Measurements from ENCODE around the gene UNC5A. TPM values are rescaled to one million over a fixed set of nuclear protein-coding genes. Genes with fewer than 3 reads are reported as not detected.

The UNC5A gene
- total RNA-seq, 1 experiment from 2014 or later, result 0.07 TPM

- intact Hi-C loops (cut with micrococcal nuclease), result no loop called here
Measured at GRCh38 chr5:176918613-176919012, 108.3 kb downstream of the UNC5A start.

GRCh38 chr5:176921714-176922113, 111.4 kb downstream of the UNC5A start:
- intact Hi-C loops (cut with micrococcal nuclease), result no loop called here
- DNase-seq (no peak), ATAC-seq (no peak)
- Histone ChIP-seq H3K36me3 (ENCODE audit: low read depth, low read length) (peaks cover 3% of the 10 kb centered on the region; the same call in 1 of the 2 replicates), H3K9me2 (replicated peaks; ENCODE audit: low read length) (no peaks in the 10 kb centered on the region), H3K4me3 (ENCODE audit: low read length) (no peak overlapping the region), H3K4me1 (ENCODE audit: insufficient read depth, low read length) (no peaks in the 10 kb centered on the region), H3K9me3 (ENCODE audit: low read length) (no peaks in the 10 kb centered on the region), H2AFZ (ENCODE audit: low read length) (no peak overlapping the region), H3K4me2 (ENCODE audit: low read length) (no peak overlapping the region), H3K9ac (ENCODE audit: low read length) (no peak overlapping the region), H4K20me1 (ENCODE audit: low read length) (no peaks in the 10 kb centered on the region), H3K79me2 (ENCODE audit: low read length) (no peaks in the 10 kb centered on the region), H3F3A (ENCODE audit: low read length, unreplicated experiment) (no peaks in the 10 kb centered on the region), H3K27ac (ENCODE audit: low read length) (no peak overlapping the region), H3K27me3 (ENCODE audit: low read length) (no peaks in the 10 kb centered on the region)
- CTCF ChIA-PET, result no interaction called here
- POLR2A ChIA-PET (ENCODE audit: unreplicated experiment), result no interaction called here
- BruUV-seq (replicated peaks), result no TSS peak
- TF ChIP-seq CTCF (conservative IDR thresholded peaks at IDR 0.05; ENCODE audit: low read depth, low read length), result no peak
- no peak for TF ChIP-seq EZH2phosphoT487 (IDR thresholded peaks at IDR 0.05; ENCODE audit: borderline replicate concordance, low read length)
- TF ChIP-seq EZH2 (IDR thresholded peaks at IDR 0.05; ENCODE audit: low read length, unreplicated experiment), result no peak

More at GRCh38 chr5:176918613-176919012, 108.3 kb downstream of the UNC5A start:
- H3F3A ChIP-seq (ENCODE audit: low read length, unreplicated experiment), result no peaks in the 10 kb centered on the region
- H3K4me1 ChIP-seq (ENCODE audit: insufficient read depth, low read length), result no peaks in the 10 kb centered on the region
- ChIA-PET POLR2A (ENCODE audit: unreplicated experiment) (no interaction called here), CTCF (no interaction called here)
- no TSS peak for BruUV-seq (replicated peaks)
- TF ChIP-seq CTCF (conservative IDR thresholded peaks at IDR 0.05; ENCODE audit: low read depth, low read length), result no peak
- TF ChIP-seq EZH2phosphoT487 (IDR thresholded peaks at IDR 0.05; ENCODE audit: borderline replicate concordance, low read length), result no peak
- TF ChIP-seq EZH2 (IDR thresholded peaks at IDR 0.05; ENCODE audit: low read length, unreplicated experiment), result no peak
- no peak overlapping the region for H3K27ac ChIP-seq (ENCODE audit: low read length)
- no peaks in the 10 kb centered on the region for H3K9me2 ChIP-seq (replicated peaks; ENCODE audit: low read length)
- H3K4me3 ChIP-seq (ENCODE audit: low read length), result no peak overlapping the region
- DNase-seq, result no peak
- peaks cover 3% of the 10 kb centered on the region; the same call in 1 of the 2 replicates for H3K36me3 ChIP-seq (ENCODE audit: low read depth, low read length)
- H3K9me3 ChIP-seq (ENCODE audit: low read length), result no peaks in the 10 kb centered on the region
- no peaks in the 10 kb centered on the region for H3K79me2 ChIP-seq (ENCODE audit: low read length)
- H3K27me3 ChIP-seq (ENCODE audit: low read length), result no peaks in the 10 kb centered on the region
- H4K20me1 ChIP-seq (ENCODE audit: low read length), result 0 out of 2 replicates have a peak, but pooled peaks cover 8% of the 10 kb centered on the region
- H3K9ac ChIP-seq (ENCODE audit: low read length), result no peak overlapping the region
- no peak for ATAC-seq
- no peak overlapping the region for H2AFZ ChIP-seq (ENCODE audit: low read length)
- no peak overlapping the region for H3K4me2 ChIP-seq (ENCODE audit: low read length)

GRCh38 chr5:176922817-176923216, 112.5 kb downstream of the UNC5A start:
- Histone ChIP-seq H4K20me1 (ENCODE audit: low read length) (no peaks in the 10 kb centered on the region), H3F3A (ENCODE audit: low read length, unreplicated experiment) (no peaks in the 10 kb centered on the region), H3K27me3 (ENCODE audit: low read length) (no peaks in the 10 kb centered on the region), H2AFZ (ENCODE audit: low read length) (no peak overlapping the region), H3K4me1 (ENCODE audit: insufficient read depth, low read length) (no peaks in the 10 kb centered on the region), H3K4me3 (ENCODE audit: low read length) (no peak overlapping the region), H3K9me3 (ENCODE audit: low read length) (no peaks in the 10 kb centered on the region), H3K9ac (ENCODE audit: low read length) (no peak overlapping the region), H3K27ac (ENCODE audit: low read length) (no peak overlapping the region), H3K9me2 (replicated peaks; ENCODE audit: low read length) (no peaks in the 10 kb centered on the region), H3K36me3 (ENCODE audit: low read depth, low read length) (peaks cover 3% of the 10 kb centered on the region; the same call in 1 of the 2 replicates), H3K4me2 (ENCODE audit: low read length) (no peak overlapping the region), H3K79me2 (ENCODE audit: low read length) (no peaks in the 10 kb centered on the region)
- ChIA-PET POLR2A (ENCODE audit: unreplicated experiment) (no interaction called here), CTCF (no interaction called here)
- TF ChIP-seq EZH2 (IDR thresholded peaks at IDR 0.05; ENCODE audit: low read length, unreplicated experiment), result no peak
- TF ChIP-seq CTCF (conservative IDR thresholded peaks at IDR 0.05; ENCODE audit: low read depth, low read length), result no peak
- no peak for TF ChIP-seq EZH2phosphoT487 (IDR thresholded peaks at IDR 0.05; ENCODE audit: borderline replicate concordance, low read length)
- intact Hi-C loops (cut with micrococcal nuclease), result no loop called here
- ATAC-seq (no peak), DNase-seq (no peak)
- no TSS peak for BruUV-seq (replicated peaks)

Data from PC-3 (cell line).